ENCODE data around the gene KLK1. TPM values are rescaled to one million over a fixed set of nuclear protein-coding genes. Genes with fewer than 3 reads are reported as not detected.
"Not testable (repeated sequence)": the region's sequence is repeated elsewhere in the genome, so short reads cannot be mapped to it uniquely, and the experiment has no call there.

Gene KLK1
- total RNA-seq, 4 donors from 2014 or later, result 0.82 TPM; not detected in 3

DNA sequence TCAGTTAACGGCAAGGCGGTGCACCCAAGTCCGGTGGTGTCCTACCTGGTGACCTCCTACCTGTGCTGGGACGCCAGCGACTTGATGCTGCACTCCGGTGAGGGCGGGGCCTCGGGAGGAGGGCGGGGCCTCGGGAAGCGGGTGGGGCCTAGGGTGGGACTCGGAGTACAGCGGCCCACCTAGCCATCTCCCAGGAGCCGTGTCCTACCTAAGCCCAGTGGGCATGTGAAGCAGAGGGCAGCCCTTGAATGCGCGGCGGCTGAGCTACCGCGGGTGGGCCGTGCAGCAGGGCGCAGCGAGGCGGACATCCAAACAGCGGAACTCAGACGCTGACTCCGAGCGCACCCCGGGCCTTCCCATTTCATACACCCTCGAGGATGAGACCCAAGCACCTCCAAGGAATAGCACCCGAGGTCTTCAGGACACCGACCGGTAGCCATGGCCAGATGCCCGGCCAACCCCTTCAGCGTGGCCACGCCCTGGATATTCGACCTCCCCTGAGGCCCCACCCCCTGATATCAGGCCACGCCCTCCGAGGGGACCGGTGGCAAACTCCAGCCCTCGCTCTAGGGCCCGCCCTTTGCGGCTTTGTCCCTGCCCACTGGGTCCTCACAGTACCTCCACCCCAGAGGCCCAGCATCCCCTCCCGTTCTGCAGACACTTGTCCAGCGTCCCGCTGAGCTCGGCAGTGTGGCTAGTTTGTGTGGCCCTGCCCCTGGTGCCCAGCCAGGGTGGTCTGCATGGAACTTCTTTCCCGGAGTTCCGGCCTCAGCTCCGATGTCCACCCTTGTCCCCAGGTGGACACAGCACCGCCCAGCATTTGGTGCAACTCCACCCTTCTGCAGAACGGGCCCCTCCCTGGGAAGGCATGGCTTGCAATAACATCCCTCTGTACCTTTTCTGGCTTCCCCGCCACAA is 5.4 kb downstream of the KLK1 start:
- Histone ChIP-seq H3K36me3 (no peaks in the 10 kb centered on the region), H3K27ac (no peak overlapping the region), H3K4me1 (no peaks in the 10 kb centered on the region), H3K4me3 (no peak overlapping the region), H3K9me3 (no peaks in the 10 kb centered on the region), H3K27me3 (peaks cover 0 to 25% of the 10 kb centered on the region in 2 donors)
- no peak for DNase-seq
- no peak for TF ChIP-seq POLR2A (IDR thresholded peaks at IDR 0.05)
- TF ChIP-seq, protein P1, sequence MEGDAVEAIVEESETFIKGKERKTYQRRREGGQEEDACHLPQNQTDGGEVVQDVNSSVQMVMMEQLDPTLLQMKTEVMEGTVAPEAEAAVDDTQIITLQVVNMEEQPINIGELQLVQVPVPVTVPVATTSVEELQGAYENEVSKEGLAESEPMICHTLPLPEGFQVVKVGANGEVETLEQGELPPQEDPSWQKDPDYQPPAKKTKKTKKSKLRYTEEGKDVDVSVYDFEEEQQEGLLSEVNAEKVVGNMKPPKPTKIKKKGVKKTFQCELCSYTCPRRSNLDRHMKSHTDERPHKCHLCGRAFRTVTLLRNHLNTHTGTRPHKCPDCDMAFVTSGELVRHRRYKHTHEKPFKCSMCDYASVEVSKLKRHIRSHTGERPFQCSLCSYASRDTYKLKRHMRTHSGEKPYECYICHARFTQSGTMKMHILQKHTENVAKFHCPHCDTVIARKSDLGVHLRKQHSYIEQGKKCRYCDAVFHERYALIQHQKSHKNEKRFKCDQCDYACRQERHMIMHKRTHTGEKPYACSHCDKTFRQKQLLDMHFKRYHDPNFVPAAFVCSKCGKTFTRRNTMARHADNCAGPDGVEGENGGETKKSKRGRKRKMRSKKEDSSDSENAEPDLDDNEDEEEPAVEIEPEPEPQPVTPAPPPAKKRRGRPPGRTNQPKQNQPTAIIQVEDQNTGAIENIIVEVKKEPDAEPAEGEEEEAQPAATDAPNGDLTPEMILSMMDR (IDR thresholded peaks at IDR 0.05), result no peak
- intact Hi-C loops (cut with DNase I; ENCODE audit: low total_unique reads), result no loop called here

DNA sequence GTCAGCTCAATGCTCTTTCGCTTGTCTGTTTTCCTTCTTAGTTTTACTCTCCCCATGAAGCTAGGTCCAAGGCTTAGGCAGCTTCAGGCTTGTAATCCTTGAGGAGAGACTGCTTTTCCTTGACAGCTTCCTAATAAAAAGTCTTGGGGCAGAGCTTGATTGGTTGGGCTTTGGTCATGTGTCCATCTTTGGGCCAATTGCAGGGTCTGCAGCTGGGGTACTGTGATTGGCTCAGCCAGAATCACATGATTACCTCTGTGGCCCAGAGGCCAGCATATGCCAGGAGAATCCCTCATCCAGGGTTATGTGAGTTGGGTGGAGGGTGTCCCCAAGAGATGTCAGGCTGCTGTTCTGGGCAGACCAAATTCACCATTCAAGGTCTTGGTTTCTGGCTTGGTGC is 8.1 kb downstream of the KLK1 start:
- H3K27me3 ChIP-seq, result peaks cover 0 to 17% of the 10 kb centered on the region in 2 donors
- no peaks in the 10 kb centered on the region for H3K36me3 ChIP-seq
- intact Hi-C loops (cut with DNase I; ENCODE audit: low total_unique reads), result no loop called here
- no peaks in the 10 kb centered on the region for H3K4me1 ChIP-seq
- H3K4me3 ChIP-seq, result no peak overlapping the region
- no peak for DNase-seq
- H3K9me3 ChIP-seq, result no peaks in the 10 kb centered on the region
- TF ChIP-seq, protein P1 (IDR thresholded peaks at IDR 0.05), result no peak
- no peak for TF ChIP-seq POLR2A (IDR thresholded peaks at IDR 0.05)
- H3K27ac ChIP-seq, result no peak overlapping the region

DNA sequence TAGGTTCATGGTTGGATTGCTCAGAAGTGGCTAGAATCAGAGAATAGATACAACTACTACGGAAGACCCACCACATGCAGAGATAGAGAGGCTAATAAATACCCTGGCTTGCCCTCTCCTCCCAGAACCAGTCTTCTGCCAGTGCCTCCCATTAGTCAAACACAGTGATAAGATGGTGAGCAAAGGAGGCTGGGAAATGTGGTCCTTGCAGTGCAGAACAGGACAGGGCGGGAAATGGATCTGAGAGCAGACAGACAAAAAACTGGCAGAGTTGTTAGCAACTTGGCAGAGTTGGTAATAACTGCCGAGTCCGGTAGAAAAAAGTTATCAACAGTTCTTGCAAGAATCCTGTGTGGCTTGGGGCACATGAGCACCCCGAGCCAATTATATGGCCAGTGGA is 8.7 kb downstream of the KLK1 start:
- Histone ChIP-seq H3K27me3 (peaks cover 0 to 17% of the 10 kb centered on the region in 2 donors), H3K4me1 (no peaks in the 10 kb centered on the region), H3K27ac (no peak overlapping the region), H3K4me3 (no peak overlapping the region), H3K9me3 (no peaks in the 10 kb centered on the region), H3K36me3 (no peaks in the 10 kb centered on the region)
- DNase-seq, result no peak
- TF ChIP-seq POLR2A (IDR thresholded peaks at IDR 0.05), result no peak
- TF ChIP-seq, protein P1 (IDR thresholded peaks at IDR 0.05), result no peak
- intact Hi-C loops (cut with DNase I; ENCODE audit: low total_unique reads), result no loop called here

DNA sequence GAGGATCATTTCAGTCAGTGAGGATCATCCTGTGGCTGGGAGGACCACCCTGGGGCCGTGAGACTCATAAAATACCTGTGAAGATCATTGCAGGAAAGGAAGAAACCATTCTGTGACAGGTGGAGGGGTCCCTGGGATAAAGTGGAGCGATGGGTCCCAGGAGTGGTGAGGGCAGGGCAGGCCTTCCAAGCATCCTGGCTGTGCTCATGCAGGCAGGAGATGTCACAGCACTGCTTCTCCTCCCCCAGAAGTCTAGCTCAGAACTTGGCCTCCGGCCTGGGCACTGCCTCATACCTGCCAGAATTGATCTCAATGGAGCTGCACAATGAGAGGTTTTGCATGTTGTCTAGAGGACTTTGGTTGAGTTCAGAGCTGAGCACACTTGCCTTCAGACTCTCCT is 11.1 kb downstream of the KLK1 start:
- H3K27ac ChIP-seq, result no peak overlapping the region
- H3K9me3 ChIP-seq, result no peaks in the 10 kb centered on the region
- H3K27me3 ChIP-seq, result peaks cover 0 to 4% of the 10 kb centered on the region in 2 donors
- intact Hi-C loops (cut with DNase I; ENCODE audit: low total_unique reads), result no loop called here
- no peaks in the 10 kb centered on the region for H3K4me1 ChIP-seq
- DNase-seq, result no peak
- TF ChIP-seq, protein P1 (IDR thresholded peaks at IDR 0.05), result no peak
- TF ChIP-seq POLR2A (IDR thresholded peaks at IDR 0.05), result no peak
- H3K4me3 ChIP-seq, result no peak overlapping the region
- H3K36me3 ChIP-seq, result no peaks in the 10 kb centered on the region

DNA sequence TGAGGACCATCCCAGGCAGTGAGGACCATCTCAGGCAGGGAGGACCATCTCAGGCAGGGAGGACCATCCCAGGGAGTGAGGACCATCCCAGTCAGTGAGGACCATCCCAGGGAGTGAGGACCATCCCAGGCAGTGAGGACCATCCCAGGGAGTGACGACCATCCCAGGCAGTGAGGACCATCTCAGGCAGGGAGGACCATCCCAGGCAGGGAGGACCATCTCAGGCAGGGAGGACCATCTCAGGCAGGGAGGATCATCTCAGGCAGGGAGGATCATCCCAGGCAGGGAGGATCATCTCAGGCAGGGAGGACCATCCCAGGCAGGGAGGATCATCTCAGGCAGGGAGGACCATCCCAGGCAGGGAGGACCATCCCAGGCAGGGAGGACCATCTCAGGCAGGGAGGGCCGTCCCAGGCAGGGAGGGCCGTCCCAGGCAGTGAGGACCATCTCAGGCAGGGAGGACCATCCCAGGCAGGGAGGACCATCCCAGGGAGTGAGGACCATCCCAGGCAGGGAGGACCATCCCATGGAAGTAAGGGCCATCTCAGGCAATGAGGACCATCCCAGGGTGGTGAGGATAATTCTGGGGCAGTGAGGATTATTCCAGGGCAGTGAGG is 11.9 kb downstream of the KLK1 start:
- DNase-seq; H3K27ac ChIP-seq; H3K4me1 ChIP-seq; H3K36me3 ChIP-seq; H3K27me3 ChIP-seq; H3K4me3 ChIP-seq; H3K9me3 ChIP-seq; intact Hi-C loops (cut with DNase I; ENCODE audit: low total_unique reads): not testable (repeated sequence)
